Neural cell (in vitro differentiated cells): ENCODE measurements around the gene WDR54.

ENCODE experiments used
- EZH2 ChIP-seq: fragments of 200-600, 300-800 bp; shearing (Covaris generic), sonication (generic); IDR thresholded peaks from 2 replicates; pipeline ENCODE4 v1.6.1; 2014; ENCODE audit warnings: antibody characterized with exemption, low read length, borderline replicate concordance, mild to moderate bottlenecking; ENCODE audit not compliant: insufficient read depth, poor library complexity, severe bottlenecking
- RAD21 ChIP-seq: fragments of 450-650 bp; conservative IDR thresholded peaks from 2 replicates; pipeline ENCODE4 v1.6.1; 2014; ENCODE audit warnings: antibody characterized with exemption, mild to moderate bottlenecking, moderate library complexity
- TF ChIP-seq, protein P1 (sequence below): fragments of 450-650 bp; IDR thresholded peaks from 2 replicates; pipeline ENCODE4 v1.5.1; 2014; ENCODE audit warnings: antibody characterized with exemption, mild to moderate bottlenecking, moderate library complexity; ENCODE audit not compliant: poor library complexity, severe bottlenecking

DNA sequence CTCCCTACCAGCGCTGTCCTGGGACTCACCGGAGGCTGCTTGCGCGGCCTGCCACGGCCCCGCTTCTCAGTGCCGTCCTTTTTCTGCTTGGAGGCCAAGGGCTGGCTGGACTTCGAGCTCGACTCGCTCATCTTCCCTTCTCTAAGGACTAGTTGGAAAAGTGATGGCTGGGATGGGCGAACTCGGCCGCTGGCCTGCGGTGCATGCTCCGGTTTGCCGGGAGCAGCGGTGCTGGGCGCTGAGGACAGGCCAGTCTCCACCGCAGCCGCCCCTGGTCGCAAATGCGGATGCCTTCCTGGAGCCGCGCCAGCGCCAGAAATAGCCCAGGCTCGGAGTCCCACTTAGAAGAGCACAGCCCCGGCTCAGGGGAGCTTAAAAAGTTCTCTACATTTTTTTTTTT is 3.2 kb upstream of the WDR54 start:
- TF ChIP-seq RAD21 (no peak), EZH2 (no peak)
- TF ChIP-seq, protein P1, sequence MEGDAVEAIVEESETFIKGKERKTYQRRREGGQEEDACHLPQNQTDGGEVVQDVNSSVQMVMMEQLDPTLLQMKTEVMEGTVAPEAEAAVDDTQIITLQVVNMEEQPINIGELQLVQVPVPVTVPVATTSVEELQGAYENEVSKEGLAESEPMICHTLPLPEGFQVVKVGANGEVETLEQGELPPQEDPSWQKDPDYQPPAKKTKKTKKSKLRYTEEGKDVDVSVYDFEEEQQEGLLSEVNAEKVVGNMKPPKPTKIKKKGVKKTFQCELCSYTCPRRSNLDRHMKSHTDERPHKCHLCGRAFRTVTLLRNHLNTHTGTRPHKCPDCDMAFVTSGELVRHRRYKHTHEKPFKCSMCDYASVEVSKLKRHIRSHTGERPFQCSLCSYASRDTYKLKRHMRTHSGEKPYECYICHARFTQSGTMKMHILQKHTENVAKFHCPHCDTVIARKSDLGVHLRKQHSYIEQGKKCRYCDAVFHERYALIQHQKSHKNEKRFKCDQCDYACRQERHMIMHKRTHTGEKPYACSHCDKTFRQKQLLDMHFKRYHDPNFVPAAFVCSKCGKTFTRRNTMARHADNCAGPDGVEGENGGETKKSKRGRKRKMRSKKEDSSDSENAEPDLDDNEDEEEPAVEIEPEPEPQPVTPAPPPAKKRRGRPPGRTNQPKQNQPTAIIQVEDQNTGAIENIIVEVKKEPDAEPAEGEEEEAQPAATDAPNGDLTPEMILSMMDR, result no peak
